Stimulated activated CD8-positive, alpha-beta memory T cell treated with anti-CD3 and anti-CD28 coated beads, Interleukin-15, amount 100 ng/mL, for 1 hour (primary cell): ENCODE results near the gene LYPD5.
"Not testable (repeated sequence)": the region's sequence is repeated elsewhere in the genome, so short reads cannot be mapped to it uniquely, and the experiment has no call there.

Experiments
- DNase-seq: peaks from one replicate; pipeline ENCODE4 v3.0.0-alpha.2; 2020; ENCODE audit warnings: low read depth

The LYPD5 gene

GRCh38 chr19:43806401-43806800, 4.2 kb upstream of the LYPD5 start:
- not testable (repeated sequence) for DNase-seq

- no peak for DNase-seq
Measured at GRCh38 chr19:43804432-43804831, 2.2 kb upstream of the LYPD5 start.

DNA sequence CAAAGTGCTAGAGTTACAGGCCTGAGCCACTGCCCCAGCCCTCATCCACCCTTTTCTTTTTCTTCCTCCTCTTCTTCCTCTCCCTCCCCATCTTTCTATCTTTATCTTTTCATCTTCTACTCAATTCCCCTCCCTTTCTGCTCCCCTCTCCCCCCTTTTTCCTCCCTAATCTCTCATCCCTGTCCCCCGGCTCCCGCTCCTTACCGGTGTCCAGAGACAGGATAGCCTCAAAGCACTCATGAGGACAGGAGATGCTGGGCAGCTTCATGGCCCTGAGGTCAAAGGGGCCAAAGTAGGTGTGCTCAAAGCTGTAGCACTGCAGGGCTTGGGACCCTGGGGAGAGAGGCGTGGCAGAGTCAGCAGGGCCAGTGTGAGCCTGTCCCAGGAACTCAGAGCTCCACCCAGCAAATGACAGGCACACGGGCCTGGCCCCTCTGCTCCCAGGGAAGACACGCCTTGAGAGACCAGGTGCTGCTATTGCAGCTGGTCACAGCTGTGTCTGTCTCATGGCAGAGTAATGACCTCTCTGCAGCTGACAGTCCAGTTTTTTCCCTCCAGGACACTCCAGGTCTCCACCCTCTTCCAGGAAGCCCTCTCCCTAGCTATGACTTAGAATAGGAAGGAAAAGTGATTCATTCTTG, 2.6 kb downstream of the LYPD5 start:
- no peak for DNase-seq

DNA sequence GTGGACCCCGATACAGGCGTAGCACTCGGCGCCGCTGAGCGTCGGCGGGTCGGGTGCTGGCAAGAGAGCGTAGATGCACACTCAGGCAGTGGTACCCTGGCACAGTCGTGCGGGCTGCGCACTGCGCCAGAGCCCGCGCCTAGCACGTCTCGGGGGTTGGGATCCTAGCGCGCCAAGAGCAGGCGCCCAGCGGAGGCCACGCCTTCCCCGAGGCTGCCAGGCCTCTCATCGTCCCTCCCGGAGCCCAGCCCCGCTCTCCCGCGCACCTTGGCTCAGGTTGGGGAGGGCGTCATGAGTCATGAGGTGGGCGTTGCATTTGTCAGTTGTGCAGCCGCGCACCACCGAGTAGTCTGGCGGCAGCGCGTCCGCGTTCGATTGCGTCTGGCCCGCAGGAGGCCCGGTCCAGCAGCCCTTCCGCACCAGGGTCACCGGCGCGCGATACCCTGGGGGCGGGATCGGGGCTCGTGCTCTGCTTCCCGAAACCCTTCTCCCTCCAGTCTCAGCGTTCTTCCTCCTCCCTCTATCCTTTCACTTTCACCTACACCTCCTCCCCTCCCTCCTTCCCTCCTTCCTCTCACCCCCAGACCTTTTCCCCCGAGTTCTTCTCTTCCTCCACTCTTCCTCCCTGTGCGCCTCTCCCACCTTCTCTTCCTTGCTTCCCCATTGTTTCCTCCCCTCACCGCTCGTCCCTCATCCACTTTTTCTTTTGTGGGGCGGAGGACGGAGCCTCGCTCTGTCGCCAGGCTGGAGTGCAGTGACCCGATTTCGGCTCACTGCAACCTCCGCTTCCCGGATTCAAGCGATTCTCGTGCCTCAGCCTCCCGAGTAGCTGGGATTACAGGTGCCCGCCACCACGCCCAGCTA, 3.5 kb downstream of the LYPD5 start:
- peak; percentile 30 for DNase-seq

DNA sequence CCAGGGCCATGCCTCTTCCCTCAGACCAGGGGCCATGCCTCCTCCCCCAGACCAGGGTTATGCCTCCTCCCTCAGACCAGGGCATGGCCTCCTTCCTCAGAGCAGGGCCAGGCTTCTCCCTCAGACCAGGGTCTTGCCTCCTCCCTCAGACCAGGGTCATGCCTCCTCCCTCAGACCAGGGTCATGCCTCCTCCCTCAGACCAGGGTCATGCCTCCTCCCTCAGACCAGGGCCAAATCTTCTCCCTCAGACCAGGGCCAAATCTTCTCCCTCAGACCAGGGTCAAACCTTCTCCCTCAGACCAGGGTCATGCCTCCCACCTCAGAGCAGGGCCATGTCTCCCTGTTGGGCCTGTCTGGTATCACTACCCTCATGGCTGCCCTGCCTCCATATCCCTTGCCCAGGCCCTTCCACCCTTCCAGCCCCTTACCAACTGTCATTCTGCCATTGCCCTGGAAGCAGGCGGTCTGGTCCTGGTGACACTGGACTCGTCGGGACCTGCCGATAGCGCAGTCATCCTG, 4.2 kb downstream of the LYPD5 start:
- no peak for DNase-seq

DNA sequence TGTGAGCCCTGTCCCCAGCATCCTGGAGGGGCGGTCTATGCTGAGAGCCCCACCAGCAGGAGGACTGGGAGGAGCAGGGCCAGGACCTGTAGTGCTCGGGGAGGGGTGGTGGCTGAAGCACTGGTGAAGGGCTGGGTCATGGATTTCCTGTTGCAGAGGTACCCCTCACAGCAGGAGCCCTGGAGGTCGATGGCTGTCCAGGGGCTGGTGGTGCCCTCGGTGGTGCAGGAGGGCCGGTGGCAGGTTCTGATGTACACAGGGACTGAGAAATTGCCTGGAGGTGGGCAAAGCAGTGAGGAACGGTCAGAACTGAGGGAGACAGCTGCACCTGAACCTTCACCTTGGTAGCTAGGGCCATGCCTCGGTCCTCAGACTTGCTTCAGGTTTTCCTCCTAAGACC, 4.7 kb downstream of the LYPD5 start:
- DNase-seq = no peak

DNA sequence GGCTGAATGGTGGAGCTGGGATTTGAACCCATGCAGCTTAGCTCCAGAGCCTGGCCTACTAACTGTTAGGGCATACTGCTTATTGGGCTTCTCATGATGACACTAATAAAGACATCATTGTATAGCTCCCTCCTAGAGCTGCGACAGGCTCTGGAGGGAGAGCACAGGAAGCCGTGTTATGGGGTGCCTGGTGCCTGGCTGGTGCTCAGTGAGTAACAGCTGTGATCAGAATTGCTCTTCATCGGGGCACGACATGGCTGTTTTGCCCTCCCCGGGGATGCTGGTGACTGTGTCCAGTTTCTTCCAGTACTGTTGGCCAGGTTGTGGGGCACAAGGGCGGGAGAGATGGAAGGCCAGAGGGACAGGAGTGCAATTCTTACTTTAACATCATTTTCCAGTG, 5.1 kb downstream of the LYPD5 start:
- DNase-seq = no peak

GRCh38 chr19:43790587-43790986, 11.7 kb downstream of the LYPD5 start:
- no peak for DNase-seq

DNA sequence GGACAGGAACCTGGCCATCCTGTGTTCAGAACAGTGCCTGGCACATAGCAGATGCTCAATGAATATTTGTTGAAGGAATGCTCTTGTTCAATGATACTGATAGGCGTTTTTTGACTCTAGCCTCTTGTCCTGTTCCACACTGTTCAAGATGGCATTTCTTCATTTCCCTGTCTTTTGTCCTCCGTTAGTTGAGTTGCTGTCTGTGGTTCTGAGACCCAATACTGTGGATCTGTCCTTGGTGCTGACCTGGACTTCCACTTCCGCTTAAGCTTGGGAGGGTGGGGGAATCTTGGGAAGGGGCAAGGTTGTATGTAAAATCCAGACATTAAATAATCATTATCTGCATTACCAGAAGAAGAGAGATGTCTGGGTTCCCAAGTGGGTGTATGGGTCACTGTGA, 13.2 kb downstream of the LYPD5 start:
- DNase-seq = no peak

GRCh38 chr19:43786665-43787064, 15.6 kb downstream of the LYPD5 start:
- no peak for DNase-seq

- no peak for DNase-seq
Measured at GRCh38 chr19:43784981-43785808, 17.1 kb downstream of the LYPD5 start.

DNA sequence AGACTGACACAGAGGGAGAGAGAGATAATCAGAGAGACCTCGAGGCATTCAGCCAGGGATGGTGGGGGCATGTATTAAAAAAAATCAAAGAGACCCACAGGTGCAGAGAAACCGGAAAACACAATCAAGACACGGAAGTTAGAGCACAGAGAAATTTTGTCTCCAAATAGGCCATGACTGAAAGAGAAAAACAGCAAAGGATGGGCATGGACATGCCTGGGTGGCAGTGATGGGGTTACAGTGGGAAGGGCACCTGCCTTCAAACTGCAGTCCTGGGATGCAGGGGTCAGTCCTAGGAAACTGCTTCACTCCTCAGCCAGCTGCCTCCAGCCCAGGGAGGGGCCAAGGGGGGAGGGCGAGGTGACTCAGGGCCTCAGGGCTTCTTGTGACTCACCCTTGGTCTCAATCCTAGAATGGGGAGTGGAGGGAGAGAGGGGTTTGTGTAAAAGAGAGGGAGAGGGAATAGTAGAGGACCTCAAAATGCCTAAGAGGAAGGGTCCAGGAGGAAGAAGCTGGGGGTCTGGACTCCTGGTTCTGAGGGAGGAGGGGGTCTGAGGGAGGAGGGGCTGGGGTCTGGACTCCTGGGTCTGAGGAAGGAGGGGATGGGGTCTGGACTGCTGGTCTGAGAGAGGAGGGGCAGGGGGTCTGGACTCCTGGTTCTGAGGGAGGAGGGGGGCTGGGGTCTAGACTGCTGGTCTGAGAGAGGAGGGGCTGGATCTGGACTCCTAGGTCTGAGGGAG, 17.8 kb downstream of the LYPD5 start:
- peak; percentile 32 for DNase-seq

DNA sequence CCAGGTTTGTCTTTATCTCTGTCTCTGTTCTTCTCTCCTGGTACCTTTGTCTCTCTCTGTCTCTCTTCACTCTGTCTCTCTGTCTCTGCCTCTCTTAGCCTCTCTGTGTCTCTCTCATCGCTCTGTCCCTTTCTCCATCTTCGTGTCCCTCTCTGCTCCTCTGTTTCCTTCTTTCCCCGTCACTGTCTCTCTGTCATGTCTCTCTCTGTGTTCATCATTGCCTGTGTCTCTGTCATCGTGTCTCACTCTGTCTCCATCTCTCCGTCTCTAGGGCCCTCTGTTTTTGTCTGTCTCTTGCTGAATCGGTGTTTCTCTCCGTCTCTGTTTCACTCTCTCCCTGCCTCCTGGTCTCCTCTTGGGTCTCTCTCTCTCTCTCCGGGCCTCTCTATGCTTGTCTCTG, 18.6 kb downstream of the LYPD5 start:
- DNase-seq = no peak

DNA sequence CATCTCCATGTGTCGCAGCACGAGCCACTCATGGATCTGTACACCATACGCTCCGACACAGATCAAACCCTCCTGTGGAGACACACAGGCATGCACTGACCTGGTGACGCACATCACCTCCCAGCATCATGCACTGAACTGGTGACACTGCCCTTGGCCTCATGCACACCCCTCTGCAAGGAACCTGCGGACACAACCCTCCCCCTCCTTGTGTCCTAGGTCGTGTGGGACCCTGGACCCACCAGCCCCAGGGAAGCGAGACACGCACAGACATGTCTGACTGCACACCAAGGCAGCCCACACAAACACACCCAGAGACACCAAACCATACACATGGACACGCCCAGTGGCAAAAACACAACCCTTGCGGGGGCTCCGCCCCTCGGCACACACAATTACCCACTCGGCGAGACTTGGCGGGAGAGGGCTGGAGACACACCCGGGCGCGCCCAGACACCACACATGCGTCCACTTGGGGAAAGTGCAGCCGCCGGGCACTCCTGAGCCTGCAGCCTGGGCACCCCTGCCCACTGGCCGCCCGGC, 19.5 kb downstream of the LYPD5 start:
- no peak for DNase-seq

- DNase-seq = no peak
Measured at GRCh38 chr19:43782311-43782660, 20.0 kb downstream of the LYPD5 start.

DNA sequence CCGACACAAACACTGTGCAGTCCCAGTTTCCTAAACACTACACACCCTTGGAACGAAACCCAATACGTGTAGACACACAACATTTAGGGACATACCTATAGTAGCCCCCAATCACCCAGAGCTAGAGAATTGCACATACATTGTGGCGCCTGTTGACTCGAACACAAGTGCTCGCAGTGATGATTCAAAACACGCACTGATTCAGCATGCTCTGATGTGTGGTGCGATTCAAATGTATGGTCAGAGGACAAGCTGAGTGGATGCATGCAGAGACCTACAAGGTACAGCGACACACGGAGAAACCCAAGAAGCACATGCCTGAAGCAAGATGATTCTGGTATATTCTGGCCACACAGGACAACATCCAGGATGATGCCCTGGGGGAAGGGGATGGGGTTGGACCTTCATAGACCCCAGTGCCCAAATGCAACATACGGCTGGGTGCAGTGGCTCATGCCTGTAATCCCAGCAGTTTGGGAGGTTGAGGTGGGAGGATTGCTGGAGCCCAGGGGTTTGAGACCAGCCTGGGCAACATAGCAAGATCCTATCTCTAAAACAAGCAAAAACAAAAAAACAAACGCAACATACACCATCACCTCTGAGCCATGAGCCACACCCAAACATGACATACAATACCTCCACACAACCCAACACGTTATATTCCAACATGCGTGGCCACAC, 20.5 kb downstream of the LYPD5 start:
- DNase-seq = no peak

DNA sequence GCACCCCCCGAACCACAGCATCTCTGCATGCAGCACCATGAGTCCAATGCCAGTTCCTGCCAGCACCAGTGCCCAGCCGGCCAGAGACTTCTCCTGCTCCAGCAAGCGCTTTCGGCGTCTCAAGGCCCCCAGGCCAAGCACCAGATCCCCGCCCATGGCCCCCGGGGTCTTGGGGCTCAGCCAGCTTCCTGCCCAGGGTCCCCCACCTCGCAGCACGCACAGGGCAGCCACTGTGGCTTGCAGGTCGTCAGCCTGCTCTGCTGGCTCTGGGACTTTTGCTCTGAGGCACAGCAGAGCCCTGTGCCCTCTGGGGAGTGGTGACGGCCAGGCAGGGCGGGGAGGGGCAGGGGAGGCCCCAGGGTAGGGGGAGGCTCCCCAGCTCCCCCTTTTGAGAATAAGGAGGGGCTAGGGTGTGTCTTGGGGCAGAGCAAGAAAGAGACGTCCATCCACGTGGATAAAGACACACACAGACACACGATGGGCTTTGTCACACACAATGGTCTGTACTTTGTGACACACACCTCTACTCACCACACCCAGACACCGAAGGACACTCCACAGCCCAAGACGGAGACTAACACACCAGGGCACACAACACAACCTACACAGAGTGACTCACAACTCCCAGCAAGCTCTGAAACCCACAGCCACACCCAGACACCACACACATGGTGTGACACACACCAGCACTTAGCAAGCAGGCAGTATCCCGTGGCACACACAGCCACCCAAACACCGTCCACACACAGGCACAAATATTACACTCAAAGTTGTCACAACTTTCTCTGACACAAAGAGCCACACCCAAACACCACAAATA, 21.3 kb downstream of the LYPD5 start, which contains the start of gene KCNN4:
Gene KCNN4, minus strand, starts transcription at position 268 of the 820 bp plus-strand sequence. Its CDS starts 112 bp downstream, at position 156.
- no peak for DNase-seq

GRCh38 chr19:43779820-43780219, 22.4 kb downstream of the LYPD5 start:
- no peak for DNase-seq

- DNase-seq = no peak
Measured at GRCh38 chr19:43779147-43779819, 23.0 kb downstream of the LYPD5 start.
